ENCODE data around the gene FAM156B.
"Not testable (repeated sequence)": the region's sequence is repeated elsewhere in the genome, so short reads cannot be mapped to it uniquely, and the experiment has no call there.

DNA sequence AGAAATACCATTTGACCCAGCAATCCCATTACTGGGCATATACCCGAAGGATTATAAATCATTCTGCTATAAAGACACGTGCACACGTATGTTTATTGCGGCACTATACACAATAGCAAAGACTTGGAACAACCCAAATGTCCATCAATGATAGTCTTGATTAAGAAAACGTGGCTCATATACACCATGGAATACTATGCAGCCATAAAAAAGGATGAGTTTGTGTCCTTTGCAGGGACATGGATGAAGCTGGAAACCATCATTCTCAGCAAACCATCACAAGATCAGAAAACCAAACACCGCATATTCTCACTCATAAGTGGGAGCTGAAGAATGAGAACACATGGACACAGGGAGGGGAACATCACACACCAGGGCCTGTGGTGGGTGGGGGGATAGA lies 33.1 kb downstream of the FAM156B start:
- TF ChIP-seq, protein P1, sequence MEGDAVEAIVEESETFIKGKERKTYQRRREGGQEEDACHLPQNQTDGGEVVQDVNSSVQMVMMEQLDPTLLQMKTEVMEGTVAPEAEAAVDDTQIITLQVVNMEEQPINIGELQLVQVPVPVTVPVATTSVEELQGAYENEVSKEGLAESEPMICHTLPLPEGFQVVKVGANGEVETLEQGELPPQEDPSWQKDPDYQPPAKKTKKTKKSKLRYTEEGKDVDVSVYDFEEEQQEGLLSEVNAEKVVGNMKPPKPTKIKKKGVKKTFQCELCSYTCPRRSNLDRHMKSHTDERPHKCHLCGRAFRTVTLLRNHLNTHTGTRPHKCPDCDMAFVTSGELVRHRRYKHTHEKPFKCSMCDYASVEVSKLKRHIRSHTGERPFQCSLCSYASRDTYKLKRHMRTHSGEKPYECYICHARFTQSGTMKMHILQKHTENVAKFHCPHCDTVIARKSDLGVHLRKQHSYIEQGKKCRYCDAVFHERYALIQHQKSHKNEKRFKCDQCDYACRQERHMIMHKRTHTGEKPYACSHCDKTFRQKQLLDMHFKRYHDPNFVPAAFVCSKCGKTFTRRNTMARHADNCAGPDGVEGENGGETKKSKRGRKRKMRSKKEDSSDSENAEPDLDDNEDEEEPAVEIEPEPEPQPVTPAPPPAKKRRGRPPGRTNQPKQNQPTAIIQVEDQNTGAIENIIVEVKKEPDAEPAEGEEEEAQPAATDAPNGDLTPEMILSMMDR (conservative IDR thresholded peaks at IDR 0.05 in 1 of 2, IDR thresholded peaks at IDR 0.05 in 1 of 2; ENCODE audit: low read depth in 1 of 2, low read length in 2 of 2): not testable (repeated sequence)
- not testable (repeated sequence) for TF ChIP-seq EZH2 (IDR thresholded peaks at IDR 0.05; ENCODE audit: low read length, missing control alignments)

Data from fibroblast of lung (primary cell).